Breast epithelium (tissue), 4 donors: ENCODE measurements around the gene CDK14. TPM values are rescaled to one million over a fixed set of nuclear protein-coding genes. Genes with fewer than 3 reads are reported as not detected.

ENCODE experiments used
- DNase-seq, 2 donors: peaks; one replicate each; pipeline ENCODE4 v3.0.0-alpha.2; 2019; ENCODE audit warnings: low spot score in 2 of 2
- H3K27ac ChIP-seq, 2 donors: fragments of 200-600 bp; sonication (generic) in 1 of 2; one replicate each; pipeline ENCODE4 v1.5.1; 2016 to 2019; ENCODE audit warnings: mild to moderate bottlenecking in 1 of 2
- H3K27me3 ChIP-seq, 2 donors: fragments of 200-600 bp; sonication (generic) in 1 of 2; one replicate each; pipeline versions ENCODE4 v1.5.1 to v1.6.0; 2017 to 2019; ENCODE audit warnings: control low read depth in 1 of 2, mild to moderate bottlenecking in 1 of 2
- H3K36me3 ChIP-seq: fragments of 200-600 bp; one replicate; pipeline ENCODE4 v1.5.1; 2019
- H3K4me1 ChIP-seq, 2 donors: fragments of 200-600 bp; sonication (generic); one replicate each; pipeline ENCODE4 v1.5.1; 2016 to 2019; ENCODE audit warnings: control low read depth in 1 of 2
- H3K4me3 ChIP-seq, 3 donors: fragments of 200-600 bp; sonication (generic); 1 replicate in 2 of 3; 2 replicates in 1 of 3; pipeline ENCODE4 v1.5.1; 2016 to 2019; ENCODE audit warnings: mild to moderate bottlenecking in 3 of 3, moderate library complexity in 2 of 3
- H3K9me3 ChIP-seq, 2 donors: fragments of 200-600 bp; sonication (generic) in 1 of 2; one replicate each; pipeline ENCODE4 v1.5.1; 2016 to 2019; ENCODE audit warnings: control low read depth in 1 of 2
- CTCF ChIP-seq, 3 donors: fragments of 450-650 bp; IDR thresholded peaks; one replicate each; pipeline ENCODE4 v1.5.1; 2016 to 2017; ENCODE audit warnings: antibody characterized with exemption in 3 of 3, mild to moderate bottlenecking in 3 of 3, moderate library complexity in 3 of 3
- POLR2A ChIP-seq: fragments of 450-650 bp; IDR thresholded peaks from one replicate; pipeline ENCODE4 v1.6.1; 2016; ENCODE audit warnings: antibody characterized with exemption, mild to moderate bottlenecking, moderate library complexity
- POLR2AphosphoS5 ChIP-seq, 3 donors: sonication (generic); formaldehyde crosslinking; IDR thresholded peaks; one replicate each; pipeline ENCODE4 v1.6.1; 2017; ENCODE audit warnings: antibody characterized with exemption in 3 of 3
- intact Hi-C: fragments of 100-400 bp; cut with DNase I; formaldehyde crosslinking; loops from one replicate; pipeline ENCODE4 v1.15.1; 2023; ENCODE audit warnings: low total_unique reads
- total RNA-seq, 3 donors: library from RNA; depleted of rRNA; stranded (reverse); fragments of >200 nt; gene quantifications; one replicate each; pipeline ENCODE4 v1.1.0, GENCODE V29; 2016

The CDK14 gene
- total RNA-seq, 3 donors from 2014 or later, result 16.3 to 64.7 (median 29.8) TPM

DNA sequence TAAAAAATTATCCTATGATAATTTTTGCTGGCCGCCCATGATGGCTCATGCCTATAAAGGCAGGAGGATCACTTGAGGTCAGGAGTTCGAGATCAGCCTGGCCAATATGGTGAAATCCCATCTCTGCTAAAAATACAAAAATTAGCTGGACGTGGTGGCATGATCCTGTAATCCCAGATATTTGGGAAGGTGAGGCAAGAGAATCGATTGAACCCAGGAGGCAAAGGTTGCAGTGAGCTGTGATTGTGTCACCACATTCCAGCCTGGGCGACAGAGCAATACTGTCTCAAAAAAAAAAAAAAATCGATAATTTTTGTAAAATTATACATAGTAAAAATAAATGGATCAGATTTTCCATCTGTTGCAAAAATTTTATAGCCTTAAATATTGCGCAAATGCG is 31.7 kb upstream of the CDK14 start:
- TF ChIP-seq POLR2A (no peak), CTCF (IDR thresholded peaks at IDR 0.05) (no peak)
- intact Hi-C loops, result no loop called here
- no peaks in the 10 kb centered on the region for H3K9me3 ChIP-seq
- no peak overlapping the region for H3K27ac ChIP-seq
- no peaks in the 10 kb centered on the region for H3K27me3 ChIP-seq
- H3K4me1 ChIP-seq, result no peaks in the 10 kb centered on the region
- DNase-seq, result no peak
- H3K36me3 ChIP-seq, result no peaks in the 10 kb centered on the region
- H3K4me3 ChIP-seq, result no peak overlapping the region

DNA sequence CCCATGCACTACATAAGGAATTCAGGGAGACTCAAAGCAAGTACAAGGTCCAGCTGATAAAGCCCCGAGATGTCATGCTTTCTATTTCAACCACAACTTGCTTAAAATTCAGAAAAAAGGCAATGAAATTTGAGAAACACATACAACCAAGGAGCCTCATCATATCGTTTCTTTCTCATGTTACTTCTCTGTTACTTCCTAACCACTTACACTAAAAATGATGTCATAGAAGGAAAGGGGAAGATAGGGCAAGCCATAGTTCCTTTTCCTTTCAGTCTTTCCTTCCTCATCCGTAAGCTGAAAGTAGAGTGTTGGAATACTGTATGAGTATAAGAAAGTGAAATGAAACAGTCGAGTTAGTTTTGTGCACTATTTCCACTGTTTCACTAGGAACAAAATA is 27.9 kb upstream of the CDK14 start:
- no peaks in the 10 kb centered on the region for H3K27me3 ChIP-seq
- H3K4me1 ChIP-seq, result no peaks in the 10 kb centered on the region
- TF ChIP-seq POLR2A (no peak), CTCF (IDR thresholded peaks at IDR 0.05) (no peak), POLR2AphosphoS5 (IDR thresholded peaks at IDR 0.05) (no peak)
- H3K36me3 ChIP-seq, result no peaks in the 10 kb centered on the region
- DNase-seq, result no peak
- no peak overlapping the region for H3K4me3 ChIP-seq
- H3K9me3 ChIP-seq, result no peaks in the 10 kb centered on the region
- H3K27ac ChIP-seq, result no peak overlapping the region
- intact Hi-C loops, result no loop called here

DNA sequence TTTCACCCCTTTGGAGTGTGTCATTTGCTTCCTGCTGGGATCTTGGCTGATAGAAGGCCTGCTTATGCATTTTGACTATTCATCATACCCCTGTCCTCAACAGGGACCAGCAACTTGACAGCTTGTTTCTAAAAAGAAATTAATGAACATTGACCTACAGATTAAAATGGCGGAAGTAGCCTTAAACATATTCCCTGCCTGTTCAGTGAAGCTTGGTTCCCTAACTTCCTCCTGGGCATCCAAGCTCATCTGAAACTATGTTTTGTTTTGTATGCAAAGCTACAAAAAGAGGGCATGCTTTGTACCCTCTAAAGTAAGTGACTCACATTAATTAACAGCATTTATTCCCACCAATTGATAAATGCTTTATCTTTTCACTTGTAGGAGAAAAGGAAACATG is 26.8 kb upstream of the CDK14 start:
- DNase-seq, result no peak
- intact Hi-C loops, result no loop called here
- Histone ChIP-seq H3K9me3 (no peaks in the 10 kb centered on the region), H3K27ac (no peak overlapping the region), H3K27me3 (no peaks in the 10 kb centered on the region), H3K4me1 (no peaks in the 10 kb centered on the region), H3K4me3 (no peak overlapping the region), H3K36me3 (no peaks in the 10 kb centered on the region)
- TF ChIP-seq POLR2A (no peak), CTCF (IDR thresholded peaks at IDR 0.05) (no peak), POLR2AphosphoS5 (IDR thresholded peaks at IDR 0.05) (no peak)

GRCh38 chr7:90570373-90570959 is 25.7 kb upstream of the CDK14 start:
- DNase-seq, result no peak
- no peaks in the 10 kb centered on the region for H3K9me3 ChIP-seq
- no peak overlapping the region for H3K4me3 ChIP-seq
- no peak overlapping the region for H3K27ac ChIP-seq
- H3K27me3 ChIP-seq, result no peaks in the 10 kb centered on the region
- no peak for TF ChIP-seq POLR2AphosphoS5 (IDR thresholded peaks at IDR 0.05)
- no peak for TF ChIP-seq CTCF (IDR thresholded peaks at IDR 0.05)
- no peak for TF ChIP-seq POLR2A
- intact Hi-C loops, result no loop called here
- no peaks in the 10 kb centered on the region for H3K36me3 ChIP-seq
- H3K4me1 ChIP-seq, result no peaks in the 10 kb centered on the region

DNA sequence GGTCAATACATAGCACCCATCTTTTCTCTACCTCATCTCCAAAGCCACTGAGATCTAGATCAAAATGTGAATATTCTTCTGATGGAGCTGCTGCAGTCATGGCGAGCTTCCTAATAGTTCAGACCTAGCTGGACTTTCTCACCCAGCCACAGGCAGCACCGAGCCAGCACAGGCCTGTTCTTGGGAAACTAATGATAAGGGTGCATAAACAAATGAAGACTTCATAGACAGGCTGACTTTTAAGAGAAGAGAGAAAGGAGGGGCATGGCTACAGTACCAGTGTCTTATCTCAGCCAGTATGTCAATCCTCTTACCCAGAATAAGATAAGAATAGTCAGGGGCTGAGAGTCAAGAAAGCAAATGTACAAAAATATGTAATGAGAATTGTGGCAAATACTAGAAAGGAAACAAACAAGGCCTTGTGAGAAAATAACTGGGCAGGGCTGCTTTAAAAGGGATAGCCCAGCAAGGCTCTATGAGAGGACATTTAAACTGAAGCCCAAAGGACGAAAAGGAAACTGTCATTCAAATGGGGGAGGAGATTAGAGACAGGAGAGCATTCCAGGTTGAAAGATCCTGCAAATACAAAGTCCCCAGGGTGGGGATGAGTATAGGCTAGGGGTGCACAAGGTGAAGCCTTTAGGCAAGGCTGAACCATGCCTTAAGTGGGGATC is 21.8 kb upstream of the CDK14 start:
- no peak overlapping the region for H3K4me3 ChIP-seq
- no peaks in the 10 kb centered on the region for H3K27me3 ChIP-seq
- H3K27ac ChIP-seq, result no peak overlapping the region
- no peak for DNase-seq
- intact Hi-C loops, result no loop called here
- H3K36me3 ChIP-seq, result no peaks in the 10 kb centered on the region
- no peaks in the 10 kb centered on the region for H3K9me3 ChIP-seq
- TF ChIP-seq CTCF (IDR thresholded peaks at IDR 0.05) (no peak), POLR2AphosphoS5 (IDR thresholded peaks at IDR 0.05) (no peak), POLR2A (no peak)
- peaks cover 0 to under 1% of the 10 kb centered on the region in 2 donors for H3K4me1 ChIP-seq
